ENCODE measurements around the gene ACAP2. TPM values are rescaled to one million over a fixed set of nuclear protein-coding genes. Genes with fewer than 3 reads are reported as not detected.
A peak's percentile ranks its signal among the peaks of the same experiment; 100 is the strongest.

The ACAP2 gene
- total and polyA plus RNA-seq, 2 experiments from 2014 or later: 45.6 to 104 TPM

GRCh38 chr3:195447201-195447600 lies 4.4 kb upstream of the ACAP2 start:
- peak overlapping the region; percentile 78; the same call in 1 of the 2 replicates for H2AFZ ChIP-seq
- H3K79me2 ChIP-seq (replicated peaks; ENCODE audit: insufficient read depth): no peaks in the 10 kb centered on the region
- TF ChIP-seq ZNF114 (CRISPR knock-in tag; IDR thresholded peaks at IDR 0.05) (no peak), POLR2AphosphoS5 (IDR thresholded peaks at IDR 0.05; ENCODE audit: low read depth) (no peak), CTCF (conservative IDR thresholded peaks at IDR 0.05; ENCODE audit: low read depth in 2 of 2) (no peak), REST (IDR thresholded peaks at IDR 0.05; ENCODE audit: unreplicated experiment) (no peak), ZNF462 (CRISPR knock-in tag; IDR thresholded peaks at IDR 0.05) (no peak), JUNB (IDR thresholded peaks at IDR 0.05; ENCODE audit: unreplicated experiment) (no peak), CREB1 (CRISPR knock-in tag; IDR thresholded peaks at IDR 0.05; ENCODE audit: low read depth) (no peak), EZH2phosphoT487 (IDR thresholded peaks at IDR 0.05; ENCODE audit: unreplicated experiment) (no peak), ZNF331 (CRISPR knock-in tag; IDR thresholded peaks at IDR 0.05; ENCODE audit: low read depth) (no peak), STAT1 (IDR thresholded peaks at IDR 0.05; ENCODE audit: unreplicated experiment) (no peak), EZH2 (IDR thresholded peaks at IDR 0.05; ENCODE audit: low read depth, unreplicated experiment) (no peak), ETS1 (IDR thresholded peaks at IDR 0.05) (no peak), NANOG (IDR thresholded peaks at IDR 0.05; ENCODE audit: borderline replicate concordance) (no peak)
- no peaks in the 10 kb centered on the region for H4K20me1 ChIP-seq (replicated peaks; ENCODE audit: insufficient read depth)
- H3F3A ChIP-seq (replicated peaks; ENCODE audit: low read depth): no peaks in the 10 kb centered on the region
- Mint-ChIP-seq H3K4me1 (peaks cover 35% of the 10 kb centered on the region), H3K27ac (no peak overlapping the region), H3K27me3 (ENCODE audit: insufficient read depth, low read depth, poor library complexity) (no peaks in the 10 kb centered on the region), H3K36me3 (ENCODE audit: low read depth) (no peaks in the 10 kb centered on the region), H3K4me3 (no peak overlapping the region), H3K9me3 (no peaks in the 10 kb centered on the region)
- ATAC-seq: no peak
- no peaks in the 10 kb centered on the region for H3K36me3 ChIP-seq (ENCODE audit: insufficient read depth)
- no peak overlapping the region for H3K27ac ChIP-seq (ENCODE audit: low read depth)
- no peak overlapping the region for H3K4me2 ChIP-seq
- H3K4me1 ChIP-seq (ENCODE audit: insufficient read depth): peaks cover 7% of the 10 kb centered on the region
- H3K4me3 ChIP-seq: no peak overlapping the region
- peaks cover 8% of the 10 kb centered on the region; the same call in 1 of the 2 replicates for H3K9me2 ChIP-seq (ENCODE audit: insufficient read depth)
- no peaks in the 10 kb centered on the region for H3K27me3 ChIP-seq (ENCODE audit: insufficient read depth)
- DNase-seq (ENCODE audit: low spot score): no peak
